Measurements from ENCODE around the gene GPC3.

Gene GPC3

GRCh38 chrX:133965321-133965720 lies 20.1 kb downstream of the GPC3 start:
- DNase-seq = no peak

GRCh38 chrX:133961046-133961445 lies 24.3 kb downstream of the GPC3 start:
- DNase-seq = no peak

- DNase-seq = no peak
These were observed 25.4 kb downstream of the GPC3 start for GRCh38 chrX:133959972-133960371.

- no peak for DNase-seq
These were observed 26.3 kb downstream of the GPC3 start for GRCh38 chrX:133958997-133959688.

- DNase-seq = no peak
These were observed 28.6 kb downstream of the GPC3 start for GRCh38 chrX:133956570-133957340.

GRCh38 chrX:133953785-133954355 lies 31.5 kb downstream of the GPC3 start:
- DNase-seq = no peak

- DNase-seq = no peak
These were observed 32.3 kb downstream of the GPC3 start for GRCh38 chrX:133953078-133953477.

- no peak for DNase-seq
These were observed 34.3 kb downstream of the GPC3 start for GRCh38 chrX:133951098-133951497.

- DNase-seq = no peak
These were observed 35.2 kb downstream of the GPC3 start for GRCh38 chrX:133950214-133950613.

GRCh38 chrX:133948895-133949294 lies 36.5 kb downstream of the GPC3 start:
- DNase-seq = no peak

GRCh38 chrX:133947996-133948395 lies 37.4 kb downstream of the GPC3 start:
- no peak for DNase-seq

- DNase-seq = no peak
These were observed 38.4 kb downstream of the GPC3 start for GRCh38 chrX:133947022-133947421.

GRCh38 chrX:133943507-133943906 lies 41.9 kb downstream of the GPC3 start:
- DNase-seq = no peak

- DNase-seq = no peak
These were observed 45.6 kb downstream of the GPC3 start for GRCh38 chrX:133939655-133940302.

GRCh38 chrX:133938530-133938929 lies 46.9 kb downstream of the GPC3 start:
- DNase-seq = no peak

GRCh38 chrX:133937022-133937421 lies 48.4 kb downstream of the GPC3 start:
- DNase-seq = no peak

GRCh38 chrX:133935076-133935475 lies 50.3 kb downstream of the GPC3 start:
- DNase-seq = no peak

- DNase-seq = no peak
These were observed 52.1 kb downstream of the GPC3 start for GRCh38 chrX:133933316-133933715.

GRCh38 chrX:133929836-133930464 lies 55.4 kb downstream of the GPC3 start:
- DNase-seq = no peak

- no peak for DNase-seq
These were observed 57.0 kb downstream of the GPC3 start for GRCh38 chrX:133928365-133928764.

GRCh38 chrX:133926809-133927208 lies 58.6 kb downstream of the GPC3 start:
- no peak for DNase-seq

- DNase-seq = no peak
These were observed 59.3 kb downstream of the GPC3 start for GRCh38 chrX:133926099-133926498.

GRCh38 chrX:133924548-133924947 lies 60.8 kb downstream of the GPC3 start:
- no peak for DNase-seq

All from stimulated activated CD4-positive, alpha-beta T cell treated with anti-CD3 and anti-CD28 coated beads, Interleukin-4, amount 100 ng/mL, for 4 hours (primary cell).